ENCODE data around the gene CACNA1G. TPM values are rescaled to one million over a fixed set of nuclear protein-coding genes. Genes with fewer than 3 reads are reported as not detected.

CACNA1G gene
- total and polyA plus RNA-seq, 8 donors = 0.50 to 38.2 (median 19.5) TPM

Other genes with a start within 250 kb of the CACNA1G start
- 10 to 100 TPM; 19.6 to 24.3 TPM for gene XYLT2, start 214.6 kb upstream of the CACNA1G start, total RNA-seq
- 10 to 100 TPM; 18.6 to 25.0 (median 21.4) TPM for gene XYLT2, start 214.6 kb upstream of the CACNA1G start, polyA plus RNA-seq (ENCODE audit: insufficient read length in 6 of 6)
- 10 to 100 TPM; 52.5 to 53.8 TPM for gene MRPL27, start 187.5 kb upstream of the CACNA1G start, total RNA-seq
- gene MRPL27, start 187.5 kb upstream of the CACNA1G start, polyA plus RNA-seq (ENCODE audit: insufficient read length in 6 of 6) = 10 to 100 TPM; 53.9 to 60.1 (median 56.4) TPM
- 1 to 10 TPM; 2.6 to 3.8 TPM for gene EME1, start 187.5 kb upstream of the CACNA1G start, total RNA-seq
- 10 to 100 TPM in 4 of 6 donors, 1 to 10 TPM in 2; 7.9 to 12.7 (median 11.4) TPM for gene EME1, start 187.5 kb upstream of the CACNA1G start, polyA plus RNA-seq (ENCODE audit: insufficient read length in 6 of 6)
- 100 to 1,000 TPM; 102 to 151 TPM for gene LRRC59, start 163.2 kb upstream of the CACNA1G start, total RNA-seq
- 10 to 100 TPM; 43.6 to 65.5 (median 49.2) TPM for gene LRRC59, start 163.2 kb upstream of the CACNA1G start, polyA plus RNA-seq (ENCODE audit: insufficient read length in 6 of 6)
- 100 to 1,000 TPM in 1 of 2 donors, 10 to 100 TPM in 1; 60.9 to 148 TPM for gene ACSF2, start 134.5 kb upstream of the CACNA1G start, total RNA-seq
- gene ACSF2, start 134.5 kb upstream of the CACNA1G start, polyA plus RNA-seq (ENCODE audit: insufficient read length in 6 of 6) = 100 to 1,000 TPM; 106 to 146 (median 124) TPM
- under 1 TPM; 0.17 to 0.21 TPM for gene CHAD, start 91.8 kb upstream of the CACNA1G start, total RNA-seq
- gene CHAD, start 91.8 kb upstream of the CACNA1G start, polyA plus RNA-seq (ENCODE audit: insufficient read length in 6 of 6) = 1 to 10 TPM; 3.9 to 9.8 (median 5.5) TPM
- gene RSAD1, start 81.9 kb upstream of the CACNA1G start, total RNA-seq = 10 to 100 TPM; 28.5 to 34.8 TPM
- 10 to 100 TPM; 40.6 to 61.5 (median 48.0) TPM for gene RSAD1, start 81.9 kb upstream of the CACNA1G start, polyA plus RNA-seq (ENCODE audit: insufficient read length in 6 of 6)
- 1 to 10 TPM; 1.4 to 2.7 TPM for gene MYCBPAP, start 52.3 kb upstream of the CACNA1G start, total RNA-seq
- gene MYCBPAP, start 52.3 kb upstream of the CACNA1G start, polyA plus RNA-seq (ENCODE audit: insufficient read length in 6 of 6) = 1 to 10 TPM; 5.1 to 9.1 (median 6.1) TPM
- gene EPN3, start 28.0 kb upstream of the CACNA1G start, total RNA-seq = 1 to 10 TPM in 1 of 2 donors, under 1 TPM in 1; 0.55 to 6.4 TPM
- gene EPN3, start 28.0 kb upstream of the CACNA1G start, polyA plus RNA-seq (ENCODE audit: insufficient read length in 6 of 6) = 1 to 10 TPM; 3.2 to 5.6 (median 4.3) TPM
- gene SPATA20, start 13.5 kb upstream of the CACNA1G start, total RNA-seq = 10 to 100 TPM; 37.6 to 57.2 TPM
- gene SPATA20, start 13.5 kb upstream of the CACNA1G start, polyA plus RNA-seq (ENCODE audit: insufficient read length in 6 of 6) = 10 to 100 TPM; 41.1 to 60.5 (median 47.7) TPM
- 100 to 1,000 TPM in 1 of 2 donors, 10 to 100 TPM in 1; 52.3 to 120 TPM for gene ABCC3, start 74.2 kb downstream of the CACNA1G start, total RNA-seq
- gene ABCC3, start 74.2 kb downstream of the CACNA1G start, polyA plus RNA-seq (ENCODE audit: insufficient read length in 6 of 6) = 10 to 100 TPM; 30.9 to 82.4 (median 47.5) TPM
- gene ANKRD40, start 147.2 kb downstream of the CACNA1G start, total RNA-seq = 10 to 100 TPM; 42.2 to 47.1 TPM
- gene ANKRD40, start 147.2 kb downstream of the CACNA1G start, polyA plus RNA-seq (ENCODE audit: insufficient read length in 6 of 6) = 10 to 100 TPM; 44.5 to 52.0 (median 47.1) TPM
- gene LUC7L3, start 158.9 kb downstream of the CACNA1G start, total RNA-seq = 10 to 100 TPM; 76.1 to 89.2 TPM
- gene LUC7L3, start 158.9 kb downstream of the CACNA1G start, polyA plus RNA-seq (ENCODE audit: insufficient read length in 6 of 6) = 100 to 1,000 TPM; 559 to 831 (median 685) TPM
- not detected for gene ANKRD40CL, start 206.8 kb downstream of the CACNA1G start, total RNA-seq
- 1 to 10 TPM in 1 of 6 donors, under 1 TPM in 5; 0.15 to 1.4 (median 0.42) TPM for gene ANKRD40CL, start 206.8 kb downstream of the CACNA1G start, polyA plus RNA-seq (ENCODE audit: insufficient read length in 6 of 6)

Data from left lung (tissue), 8 donors.